ENCODE data around the gene MOB1B.

The MOB1B gene

GRCh38 chr4:70901984-70902576 is at the start of gene MOB1B:
Gene MOB1B, plus strand, starts transcription at chr4:70902369. Its CDS starts 168 bp downstream, at chr4:70902537.
- ATAC-seq (ENCODE audit: low read depth) = peak; percentile 95
- Mint-ChIP-seq H3K36me3 (peaks cover 7% of the 10 kb centered on the region), H3K27ac (peak within 1 kb of the TSS; percentile 90), H3K27me3 (no peaks in the 10 kb centered on the region), H3K4me3 (peak within 1 kb of the TSS; percentile 100), H3K9me3 (no peaks in the 10 kb centered on the region), H3K4me1 (peaks cover 18% of the 10 kb centered on the region)
- peak; percentile 68 to 69 for DNase-seq (ENCODE audit: low spot score in 2 of 2)

- DNase-seq (ENCODE audit: low spot score in 2 of 2) (no peak), ATAC-seq (ENCODE audit: low read depth) (no peak)
- no peak overlapping the region for H3K27ac Mint-ChIP-seq
- H3K4me3 Mint-ChIP-seq = no peak overlapping the region
- no peaks in the 10 kb centered on the region for H3K27me3 Mint-ChIP-seq
- H3K4me1 Mint-ChIP-seq = no peaks in the 10 kb centered on the region
- no peaks in the 10 kb centered on the region for H3K36me3 Mint-ChIP-seq
- no peaks in the 10 kb centered on the region for H3K9me3 Mint-ChIP-seq
These were observed 46.7 kb upstream of the MOB1B start for GRCh38 chr4:70855464-70855863.

- ATAC-seq (ENCODE audit: low read depth) (no peak), DNase-seq (ENCODE audit: low spot score in 2 of 2) (no peak)
- peaks cover 4% of the 10 kb centered on the region for H3K4me1 Mint-ChIP-seq
- H3K4me3 Mint-ChIP-seq = no peak overlapping the region
- no peak overlapping the region for H3K27ac Mint-ChIP-seq
- H3K36me3 Mint-ChIP-seq = no peaks in the 10 kb centered on the region
- H3K27me3 Mint-ChIP-seq = no peaks in the 10 kb centered on the region
- H3K9me3 Mint-ChIP-seq = no peaks in the 10 kb centered on the region
These were observed 43.7 kb upstream of the MOB1B start for GRCh38 chr4:70858454-70858853.

- H3K36me3 Mint-ChIP-seq = no peaks in the 10 kb centered on the region
- DNase-seq (ENCODE audit: low spot score in 2 of 2) (no peak), ATAC-seq (ENCODE audit: low read depth) (no peak)
- peaks cover 5% of the 10 kb centered on the region for H3K4me1 Mint-ChIP-seq
- no peak overlapping the region for H3K4me3 Mint-ChIP-seq
- H3K27me3 Mint-ChIP-seq = no peaks in the 10 kb centered on the region
- no peaks in the 10 kb centered on the region for H3K9me3 Mint-ChIP-seq
- no peak overlapping the region for H3K27ac Mint-ChIP-seq
These were observed 43.1 kb upstream of the MOB1B start for GRCh38 chr4:70859066-70859465.

- H3K4me3 Mint-ChIP-seq = peak overlapping the region; percentile 27
- no peaks in the 10 kb centered on the region for H3K27me3 Mint-ChIP-seq
- ATAC-seq (ENCODE audit: low read depth) (peak; percentile 37), DNase-seq (ENCODE audit: low spot score in 2 of 2) (no peak)
- peak overlapping the region; percentile 47 for H3K27ac Mint-ChIP-seq
- H3K36me3 Mint-ChIP-seq = no peaks in the 10 kb centered on the region
- no peaks in the 10 kb centered on the region for H3K9me3 Mint-ChIP-seq
- H3K4me1 Mint-ChIP-seq = peaks cover 5% of the 10 kb centered on the region
These were observed 38.9 kb upstream of the MOB1B start for GRCh38 chr4:70863099-70863790.

- DNase-seq (ENCODE audit: low spot score in 2 of 2) (no peak), ATAC-seq (ENCODE audit: low read depth) (no peak)
- Mint-ChIP-seq H3K4me3 (no peak overlapping the region), H3K27ac (no peak overlapping the region), H3K36me3 (no peaks in the 10 kb centered on the region), H3K9me3 (no peaks in the 10 kb centered on the region), H3K27me3 (no peaks in the 10 kb centered on the region), H3K4me1 (no peaks in the 10 kb centered on the region)
These were observed 33.4 kb upstream of the MOB1B start for GRCh38 chr4:70868778-70869177.

- H3K9me3 Mint-ChIP-seq = no peaks in the 10 kb centered on the region
- no peaks in the 10 kb centered on the region for H3K36me3 Mint-ChIP-seq
- peaks cover 10% of the 10 kb centered on the region for H3K4me1 Mint-ChIP-seq
- no peak overlapping the region for H3K27ac Mint-ChIP-seq
- ATAC-seq (ENCODE audit: low read depth) (no peak), DNase-seq (ENCODE audit: low spot score in 2 of 2) (no peak)
- H3K4me3 Mint-ChIP-seq = no peak overlapping the region
- H3K27me3 Mint-ChIP-seq = no peaks in the 10 kb centered on the region
These were observed 29.0 kb upstream of the MOB1B start for GRCh38 chr4:70873216-70873615.

- peak in 1 of 2 donors; percentile 12 for DNase-seq (ENCODE audit: low spot score in 2 of 2)
- Mint-ChIP-seq H3K4me1 (peaks cover 10% of the 10 kb centered on the region), H3K36me3 (no peaks in the 10 kb centered on the region), H3K9me3 (no peaks in the 10 kb centered on the region), H3K4me3 (peak overlapping the region; percentile 88), H3K27me3 (no peaks in the 10 kb centered on the region), H3K27ac (peak overlapping the region; percentile 31)
- ATAC-seq (ENCODE audit: low read depth) = peak; percentile 95
These were observed 27.7 kb upstream of the MOB1B start for GRCh38 chr4:70874268-70875156.

- Mint-ChIP-seq H3K27me3 (no peaks in the 10 kb centered on the region), H3K27ac (no peak overlapping the region), H3K9me3 (no peaks in the 10 kb centered on the region), H3K4me1 (peaks cover 10% of the 10 kb centered on the region), H3K36me3 (no peaks in the 10 kb centered on the region), H3K4me3 (no peak overlapping the region)
- no peak for DNase-seq (ENCODE audit: low spot score in 2 of 2)
- no peak for ATAC-seq (ENCODE audit: low read depth)
These were observed 24.6 kb upstream of the MOB1B start for GRCh38 chr4:70877556-70877955.

GRCh38 chr4:70880739-70881138 is 21.4 kb upstream of the MOB1B start:
- Mint-ChIP-seq H3K4me1 (peaks cover 4% of the 10 kb centered on the region), H3K27me3 (no peaks in the 10 kb centered on the region), H3K9me3 (no peaks in the 10 kb centered on the region), H3K27ac (no peak overlapping the region), H3K4me3 (no peak overlapping the region), H3K36me3 (no peaks in the 10 kb centered on the region)
- no peak for ATAC-seq (ENCODE audit: low read depth)
- DNase-seq (ENCODE audit: low spot score in 2 of 2) = no peak

- H3K27ac Mint-ChIP-seq = no peak overlapping the region
- H3K4me3 Mint-ChIP-seq = no peak overlapping the region
- no peaks in the 10 kb centered on the region for H3K36me3 Mint-ChIP-seq
- H3K9me3 Mint-ChIP-seq = no peaks in the 10 kb centered on the region
- DNase-seq (ENCODE audit: low spot score in 2 of 2) = no peak
- H3K27me3 Mint-ChIP-seq = no peaks in the 10 kb centered on the region
- no peak for ATAC-seq (ENCODE audit: low read depth)
- no peaks in the 10 kb centered on the region for H3K4me1 Mint-ChIP-seq
These were observed 17.0 kb upstream of the MOB1B start for GRCh38 chr4:70885174-70885573.

- ATAC-seq (ENCODE audit: low read depth) (no peak), DNase-seq (ENCODE audit: low spot score in 2 of 2) (no peak)
- Mint-ChIP-seq H3K4me3 (no peak overlapping the region), H3K27ac (no peak overlapping the region), H3K27me3 (no peaks in the 10 kb centered on the region), H3K9me3 (no peaks in the 10 kb centered on the region), H3K36me3 (no peaks in the 10 kb centered on the region), H3K4me1 (peaks cover 6% of the 10 kb centered on the region)
These were observed 9.9 kb upstream of the MOB1B start for GRCh38 chr4:70892086-70892769.

GRCh38 chr4:70893790-70894189 is 8.4 kb upstream of the MOB1B start:
- Mint-ChIP-seq H3K4me1 (peaks cover 6% of the 10 kb centered on the region), H3K9me3 (no peaks in the 10 kb centered on the region), H3K27me3 (no peaks in the 10 kb centered on the region), H3K4me3 (no peak overlapping the region), H3K36me3 (no peaks in the 10 kb centered on the region), H3K27ac (no peak overlapping the region)
- no peak for DNase-seq (ENCODE audit: low spot score in 2 of 2)
- no peak for ATAC-seq (ENCODE audit: low read depth)

GRCh38 chr4:70895405-70895804 is 6.8 kb upstream of the MOB1B start:
- no peaks in the 10 kb centered on the region for H3K9me3 Mint-ChIP-seq
- H3K4me1 Mint-ChIP-seq = peaks cover 6% of the 10 kb centered on the region
- ATAC-seq (ENCODE audit: low read depth) (no peak), DNase-seq (ENCODE audit: low spot score in 2 of 2) (no peak)
- H3K27me3 Mint-ChIP-seq = no peaks in the 10 kb centered on the region
- H3K4me3 Mint-ChIP-seq = no peak overlapping the region
- no peak overlapping the region for H3K27ac Mint-ChIP-seq
- H3K36me3 Mint-ChIP-seq = no peaks in the 10 kb centered on the region

All from memory B cell (primary cell).